Measurements from ENCODE around the gene ZNF768.
A peak's percentile ranks its signal among the peaks of the same experiment; 100 is the strongest.
"Not testable (repeated sequence)": the region's sequence is repeated elsewhere in the genome, so short reads cannot be mapped to it uniquely, and the experiment has no call there.

The ZNF768 gene

GRCh38 chr16:30555315-30556124 is 29.2 kb upstream of the ZNF768 start:
- no peak for DNase-seq

GRCh38 chr16:30554557-30555314 is 28.4 kb upstream of the ZNF768 start:
- DNase-seq, result no peak

GRCh38 chr16:30553393-30553899 is 27.1 kb upstream of the ZNF768 start:
- no peak for DNase-seq

- DNase-seq, result no peak
Measured at GRCh38 chr16:30552956-30553355, 26.6 kb upstream of the ZNF768 start.

GRCh38 chr16:30551781-30552180 is 25.4 kb upstream of the ZNF768 start:
- DNase-seq, result no peak

GRCh38 chr16:30548416-30549253 is 22.3 kb upstream of the ZNF768 start:
- no peak for DNase-seq

DNA sequence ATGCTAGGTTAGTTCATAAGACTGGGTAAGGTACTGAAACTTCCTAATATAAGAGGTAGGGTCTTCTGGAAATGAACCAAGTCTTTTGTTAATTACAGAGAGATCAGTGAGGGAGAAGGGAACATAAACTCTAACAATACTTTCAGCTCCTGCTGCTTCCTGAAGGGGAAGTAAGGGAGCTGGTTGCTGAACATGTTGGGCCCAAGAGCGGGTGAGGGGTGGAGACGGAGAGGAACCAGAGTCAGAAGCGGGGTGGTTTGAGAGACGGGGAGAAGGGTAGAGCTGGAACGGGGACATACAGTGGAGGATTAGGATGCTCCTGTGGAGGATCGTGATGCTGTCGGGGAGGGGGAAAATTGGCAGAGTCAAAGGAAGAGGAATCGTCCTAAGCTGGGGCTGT is 19.7 kb upstream of the ZNF768 start:
- DNase-seq, result no peak

- DNase-seq, result no peak
Measured at GRCh38 chr16:30543067-30543466, 16.7 kb upstream of the ZNF768 start.

DNA sequence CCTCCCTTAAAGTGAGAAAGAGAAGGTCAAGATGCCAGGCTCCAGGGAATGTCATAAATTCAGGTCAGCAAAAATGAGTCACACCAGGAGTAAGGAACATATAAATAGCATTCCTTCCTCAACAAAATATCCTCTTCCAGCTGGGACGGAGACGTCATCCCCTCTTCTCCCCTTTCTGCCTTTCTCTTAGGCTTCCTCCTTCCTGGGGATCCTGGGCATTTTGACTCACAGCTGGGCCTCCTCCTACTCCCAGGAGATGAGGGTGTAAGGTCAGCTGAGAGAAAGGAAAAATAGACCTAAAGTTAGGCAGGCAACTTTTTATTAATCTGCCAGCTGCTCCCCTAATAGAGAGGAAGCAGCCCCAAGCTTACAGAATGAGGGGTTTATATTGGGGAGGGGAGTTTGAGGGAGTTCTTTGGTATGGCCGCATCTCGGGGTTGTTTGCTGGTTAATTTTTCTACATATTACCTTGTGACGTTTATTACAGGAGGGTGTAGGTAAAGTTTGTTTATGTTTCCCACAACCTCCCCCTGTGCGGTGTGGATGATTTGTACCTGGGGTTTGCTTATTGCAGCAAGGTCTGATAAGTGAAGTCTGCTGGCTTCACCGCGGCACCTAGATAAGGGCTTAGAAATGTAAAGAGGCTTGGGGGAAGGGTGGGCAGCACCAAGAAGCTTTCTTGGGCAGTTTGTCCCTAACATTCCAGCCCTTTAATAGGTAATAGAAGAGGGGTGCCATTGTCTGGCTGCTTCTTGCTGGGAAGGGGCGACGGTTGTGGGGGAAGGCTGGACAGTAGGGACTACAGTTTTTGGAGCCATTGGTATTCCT is 15.3 kb upstream of the ZNF768 start:
- DNase-seq, result no peak

GRCh38 chr16:30540916-30541464 is 14.6 kb upstream of the ZNF768 start:
- DNase-seq, result not testable (repeated sequence)

DNA sequence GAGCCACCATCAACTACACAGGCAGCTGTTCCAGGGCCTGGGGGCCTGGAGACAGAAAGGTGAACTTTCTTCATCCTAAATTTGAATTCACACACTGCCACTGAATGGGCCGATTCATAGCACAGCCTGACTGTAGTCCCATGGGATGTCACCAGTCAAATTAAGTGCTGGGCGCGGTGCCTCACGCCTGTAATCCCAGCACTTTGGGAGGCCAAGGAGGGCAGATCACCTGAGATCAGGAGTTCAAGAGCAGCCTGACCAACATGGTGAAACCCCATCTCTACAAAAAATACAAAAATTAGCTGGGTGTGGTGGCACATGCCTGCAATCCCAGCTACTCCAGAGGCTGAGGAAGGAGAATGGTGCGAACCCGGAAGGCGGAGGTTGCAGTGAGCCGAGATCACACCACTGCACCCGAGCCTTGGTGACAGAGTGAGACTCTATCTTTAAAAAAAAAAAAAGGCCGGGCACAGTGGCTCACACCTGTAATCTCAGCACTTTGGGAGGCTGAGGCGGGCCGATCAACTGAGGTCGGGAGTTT is 13.7 kb upstream of the ZNF768 start:
- DNase-seq, result not testable (repeated sequence)

DNA sequence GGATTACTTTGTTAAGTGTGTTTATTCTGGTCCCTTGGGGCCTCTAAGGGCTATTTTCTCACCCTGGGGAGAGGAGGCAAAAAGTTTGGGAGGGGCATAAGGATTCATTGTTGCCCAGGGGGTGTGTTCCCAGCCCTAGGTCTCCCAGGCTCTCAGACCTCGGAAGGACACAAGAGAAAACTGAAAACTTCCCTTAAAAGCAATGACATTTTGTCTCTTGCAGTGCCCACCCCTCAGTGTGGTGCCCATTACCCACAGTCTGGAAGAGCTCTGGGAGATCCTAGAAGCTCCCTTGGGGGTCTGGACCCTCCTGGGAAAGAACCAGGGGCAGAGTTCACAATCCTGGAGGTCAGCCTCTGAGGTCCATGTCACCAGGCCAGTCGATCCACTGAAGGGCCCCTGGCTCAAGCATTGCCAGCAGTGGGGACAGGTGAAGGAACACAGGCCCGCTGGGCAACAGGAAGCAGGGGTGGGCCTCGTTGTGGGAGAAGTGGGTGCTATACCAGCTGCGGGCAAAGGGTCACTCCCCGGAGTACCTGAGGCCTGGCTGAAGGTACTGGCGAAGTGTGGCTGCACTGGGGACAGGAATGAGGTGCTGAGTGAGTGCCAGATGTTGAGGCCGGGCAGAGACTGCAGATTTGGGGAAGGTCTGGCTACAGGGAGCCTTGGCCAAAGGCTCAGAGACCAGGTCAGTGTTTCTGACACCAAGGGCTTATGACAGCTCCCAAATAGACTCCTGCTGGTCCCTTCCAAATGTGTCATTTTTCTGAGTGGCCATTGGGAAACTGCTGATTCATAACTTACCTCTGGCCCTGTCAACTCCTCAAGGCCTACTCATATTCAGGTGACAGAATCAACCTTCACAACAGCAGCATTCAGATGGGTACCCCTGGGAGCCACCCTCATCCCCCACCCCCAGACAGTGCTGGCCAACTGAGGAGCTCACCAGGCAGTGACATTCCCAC is 12.9 kb upstream of the ZNF768 start:
- DNase-seq, result no peak

DNA sequence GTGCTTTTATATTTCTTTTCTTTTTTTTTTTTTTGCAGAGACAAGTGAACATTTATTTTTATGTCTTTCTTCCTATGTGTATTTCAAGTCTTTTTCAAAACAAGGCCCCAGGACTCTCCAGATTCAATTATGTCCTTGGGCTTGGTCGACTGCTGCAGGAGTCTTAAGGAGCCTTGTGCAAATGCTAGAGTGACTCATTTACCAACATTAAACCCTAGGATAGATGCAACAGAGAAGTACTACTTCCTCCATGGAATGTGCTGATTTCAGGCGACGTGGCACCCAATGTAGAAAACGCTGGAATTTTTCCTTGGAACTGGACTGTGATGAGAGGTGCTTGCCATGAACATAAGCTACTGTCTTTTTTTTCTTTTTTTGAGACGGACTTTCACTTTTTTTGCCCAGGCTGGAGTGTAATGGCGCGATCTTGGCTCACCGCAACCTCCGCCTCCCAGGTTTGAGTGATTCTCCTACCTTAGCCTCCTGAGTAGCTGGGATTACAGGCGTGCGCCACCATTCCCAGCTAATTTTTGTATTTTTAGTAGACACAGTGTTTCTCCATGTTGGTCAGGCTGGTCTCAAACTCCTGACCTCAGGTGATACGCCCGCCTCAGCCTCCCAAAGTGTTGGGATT is 10.1 kb upstream of the ZNF768 start:
- DNase-seq, result not testable (repeated sequence)

DNA sequence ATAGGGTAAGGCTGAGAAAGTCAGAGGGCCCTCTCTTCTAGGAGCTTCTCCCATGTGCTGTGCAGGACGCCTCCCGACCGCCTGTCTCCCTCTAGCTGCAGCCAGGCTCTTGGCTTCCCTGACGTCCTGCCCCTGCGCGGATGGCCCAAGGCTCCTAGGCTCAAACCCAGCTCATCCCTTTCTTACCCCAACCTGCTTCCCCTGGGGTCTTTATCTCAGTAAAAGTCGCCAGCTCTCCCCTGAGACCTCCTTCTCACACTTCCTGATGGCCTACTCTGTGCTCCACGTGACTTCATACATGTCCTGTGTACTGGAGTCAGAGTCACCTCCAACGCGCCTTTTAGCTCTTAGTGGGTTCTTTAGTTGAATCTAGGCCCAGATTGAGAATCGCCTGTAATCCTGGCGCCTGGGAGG is 9.4 kb upstream of the ZNF768 start:
- peak; percentile 89 for DNase-seq

GRCh38 chr16:30535106-30535776 is 8.9 kb upstream of the ZNF768 start:
- no peak for DNase-seq

DNA sequence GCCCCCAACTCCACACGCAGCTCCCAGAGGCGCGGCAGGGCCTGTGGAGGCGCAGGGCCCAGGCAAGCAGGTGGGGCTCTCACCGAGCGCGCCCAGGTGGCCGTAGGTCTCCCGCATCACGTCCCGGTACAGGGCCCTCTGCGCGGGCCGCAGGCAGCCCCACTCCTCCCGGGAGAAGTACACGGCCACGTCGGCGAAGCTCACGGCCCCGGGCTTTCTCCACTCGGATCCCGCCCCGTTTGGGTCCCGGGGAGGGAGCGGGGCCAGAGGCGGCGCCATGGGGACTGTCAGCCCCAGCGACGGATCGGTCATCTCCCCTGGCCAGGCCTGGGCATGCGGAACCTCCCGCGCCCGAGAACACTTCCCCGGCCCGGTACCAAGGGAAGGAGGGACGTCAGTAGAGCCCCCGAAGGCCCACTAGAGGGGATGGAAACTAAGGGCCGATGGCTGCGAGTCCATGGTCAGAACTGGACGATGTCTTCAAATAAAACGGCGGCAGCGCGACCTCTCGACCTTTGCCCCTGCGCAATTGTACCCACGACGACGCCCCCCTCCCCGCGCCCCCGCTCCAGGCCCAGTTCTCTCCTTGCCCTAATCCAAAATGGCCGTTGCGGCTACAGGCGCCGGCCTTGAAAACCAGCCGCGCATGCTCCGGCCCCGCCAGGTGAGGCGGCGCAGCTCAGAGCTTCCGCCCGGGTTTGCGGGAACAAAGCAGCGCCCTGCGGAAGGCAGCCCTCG is 8.2 kb upstream of the ZNF768 start, which contains the start of gene ZNF747:
Gene ZNF747 (minus strand): TSS at position 491 of the 738 bp plus-strand sequence. CDS start 179 bp downstream, at position 312.
- DNase-seq, result peak; percentile 98

DNA sequence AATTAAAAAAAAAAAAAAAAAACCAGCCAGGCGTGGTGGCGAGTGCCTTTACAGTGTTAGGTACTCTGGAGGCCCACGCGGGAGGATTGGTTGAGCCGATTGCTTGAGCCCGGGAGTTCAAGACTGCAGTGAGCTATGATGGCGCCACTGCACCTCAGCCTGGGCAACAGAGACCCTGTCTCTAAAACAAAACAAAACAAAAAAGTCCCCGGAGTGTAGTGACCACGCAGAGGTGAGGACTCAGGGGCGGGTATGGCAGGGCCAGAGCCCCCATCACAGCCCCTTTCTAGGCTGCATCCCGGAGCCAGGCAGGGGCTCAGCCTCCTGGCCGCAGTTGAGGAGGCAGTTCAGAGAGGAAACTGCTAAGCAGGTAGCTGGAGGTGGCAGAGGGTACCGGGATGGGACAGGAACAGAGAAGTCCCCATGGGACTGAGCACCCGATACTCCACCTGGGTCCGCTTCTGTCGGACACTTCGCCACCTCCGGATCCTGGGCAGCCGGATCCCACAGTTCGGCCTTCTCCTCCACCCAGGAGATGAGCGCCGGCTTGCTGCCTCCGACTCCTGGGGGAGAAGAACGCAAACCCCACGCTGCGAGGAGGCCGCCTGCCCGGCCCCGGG is 7.5 kb upstream of the ZNF768 start:
- peak; percentile 22 for DNase-seq

DNA sequence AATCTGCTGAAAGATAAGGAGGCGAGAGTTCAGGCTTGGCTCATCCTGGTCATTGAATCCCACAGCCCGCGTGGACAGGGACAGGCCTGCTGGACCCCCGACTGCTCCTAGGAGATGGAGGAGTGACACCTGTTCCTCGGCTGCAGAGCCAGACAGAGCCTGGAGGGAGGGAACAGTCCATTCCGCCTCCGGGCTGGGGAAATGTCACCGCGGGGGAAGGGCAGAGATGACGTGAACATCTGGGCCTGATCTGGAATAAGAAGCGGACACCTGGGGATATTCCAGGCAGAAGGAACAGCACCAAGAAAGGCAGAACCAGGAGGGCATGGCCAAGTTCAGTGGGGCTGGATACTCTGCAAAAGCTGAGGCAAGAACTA is 6.8 kb upstream of the ZNF768 start:
- no peak for DNase-seq
